IPS DF 6.9 (cell line): ENCODE results near the gene ANXA1.

Experiments used
- DNase-seq: peaks from one replicate; pipeline ENCODE4 v3.0.0-alpha.2; 2013; ENCODE audit warnings: low read depth, low spot score
- H3K27ac ChIP-seq: one replicate; pipeline ENCODE4 v1.5.1; 2013; ENCODE audit warnings: low read length, control low read depth
- H3K27me3 ChIP-seq: 2 replicates; pipeline ENCODE4 v1.6.1; 2013; ENCODE audit warnings: mild to moderate bottlenecking, low read length; ENCODE audit not compliant: control insufficient read depth, insufficient read depth
- H3K36me3 ChIP-seq: 2 replicates; pipeline ENCODE4 v1.6.1; 2013; ENCODE audit warnings: low read length; ENCODE audit not compliant: control insufficient read depth, insufficient read depth
- H3K4me1 ChIP-seq: 2 replicates; pipeline ENCODE4 v1.6.1; 2013; ENCODE audit warnings: low read length; ENCODE audit not compliant: control insufficient read depth, insufficient read depth
- H3K4me3 ChIP-seq: 2 replicates; pipeline ENCODE4 v1.5.1; 2013; ENCODE audit warnings: mild to moderate bottlenecking, low read length
- H3K9me3 ChIP-seq: 2 replicates; pipeline ENCODE4 v1.6.1; 2013; ENCODE audit warnings: low read length, inconsistent platforms; ENCODE audit not compliant: control insufficient read depth, insufficient read depth
- WGBS: extraction: QIAGEN DNeasy Blood & Tissue Kit; methylation state at CpG from one replicate; pipeline ENCODE4 v1.1.7; 2013; ENCODE audit warnings: mixed read lengths, missing lambda C conversion rate; ENCODE audit not compliant: insufficient read length, insufficient coverage; 5-methylcytosine and 5-hydroxymethylcytosine counted together

Gene ANXA1

GRCh38 chr9:73154722-73155121 lies 3.1 kb downstream of the ANXA1 start:
- no peaks in the 10 kb centered on the region for H3K36me3 ChIP-seq
- 0 out of 2 replicates have a peak, but pooled peaks cover 1% of the 10 kb centered on the region for H3K4me1 ChIP-seq
- DNase-seq = no peak
- H3K27ac ChIP-seq = no peak overlapping the region
- H3K27me3 ChIP-seq = no peaks in the 10 kb centered on the region
- no CpG with 5 or more reads among the region's 2 CpGs for WGBS
- H3K4me3 ChIP-seq = no peak overlapping the region
- H3K9me3 ChIP-seq = no peaks in the 10 kb centered on the region

- H3K27me3 ChIP-seq = no peaks in the 10 kb centered on the region
- no peaks in the 10 kb centered on the region for H3K36me3 ChIP-seq
- no CpG with 5 or more reads among the region's 3 CpGs for WGBS
- no peak overlapping the region for H3K4me3 ChIP-seq
- H3K27ac ChIP-seq = no peak overlapping the region
- H3K9me3 ChIP-seq = no peaks in the 10 kb centered on the region
- 0 out of 2 replicates have a peak, but pooled peaks cover 1% of the 10 kb centered on the region for H3K4me1 ChIP-seq
- DNase-seq = no peak
These were observed 3.7 kb downstream of the ANXA1 start for GRCh38 chr9:73155377-73155776.

- DNase-seq = no peak
- H3K9me3 ChIP-seq = no peaks in the 10 kb centered on the region
- H3K4me1 ChIP-seq = 0 out of 2 replicates have a peak, but pooled peaks cover 1% of the 10 kb centered on the region
- no peaks in the 10 kb centered on the region for H3K27me3 ChIP-seq
- no peak overlapping the region for H3K4me3 ChIP-seq
- no peaks in the 10 kb centered on the region for H3K36me3 ChIP-seq
- no peak overlapping the region for H3K27ac ChIP-seq
- WGBS = no CpG with 5 or more reads among the region's 4 CpGs
These were observed 4.6 kb downstream of the ANXA1 start for GRCh38 chr9:73155968-73156864.

GRCh38 chr9:73156865-73157187 lies 5.2 kb downstream of the ANXA1 start:
- Histone ChIP-seq H3K4me3 (no peak overlapping the region), H3K36me3 (no peaks in the 10 kb centered on the region), H3K4me1 (0 out of 2 replicates have a peak, but pooled peaks cover 1% of the 10 kb centered on the region)

GRCh38 chr9:73157811-73158210 lies 6.1 kb downstream of the ANXA1 start:
- Histone ChIP-seq H3K4me1 (0 out of 2 replicates have a peak, but pooled peaks cover 1% of the 10 kb centered on the region), H3K9me3 (no peaks in the 10 kb centered on the region), H3K4me3 (no peak overlapping the region), H3K27me3 (no peaks in the 10 kb centered on the region), H3K36me3 (no peaks in the 10 kb centered on the region), H3K27ac (no peak overlapping the region)
- no peak for DNase-seq
- WGBS = no CpG with 5 or more reads among the region's 2 CpGs

More at GRCh38 chr9:73156865-73157187, 5.2 kb downstream of the ANXA1 start:
- no peaks in the 10 kb centered on the region for H3K9me3 ChIP-seq
- no peaks in the 10 kb centered on the region for H3K27me3 ChIP-seq
- no peak overlapping the region for H3K27ac ChIP-seq
- DNase-seq = no peak

GRCh38 chr9:73158723-73159122 lies 7.1 kb downstream of the ANXA1 start:
- no peak for DNase-seq
- no peak overlapping the region for H3K4me3 ChIP-seq
- H3K4me1 ChIP-seq = 0 out of 2 replicates have a peak, but pooled peaks cover 1% of the 10 kb centered on the region
- H3K27me3 ChIP-seq = no peaks in the 10 kb centered on the region
- H3K27ac ChIP-seq = no peak overlapping the region
- WGBS = no CpG with 5 or more reads among the region's 6 CpGs
- H3K9me3 ChIP-seq = no peaks in the 10 kb centered on the region
- no peaks in the 10 kb centered on the region for H3K36me3 ChIP-seq

- no peak overlapping the region for H3K27ac ChIP-seq
- H3K27me3 ChIP-seq = no peaks in the 10 kb centered on the region
- DNase-seq = no peak
- H3K9me3 ChIP-seq = no peaks in the 10 kb centered on the region
- H3K36me3 ChIP-seq = no peaks in the 10 kb centered on the region
- H3K4me3 ChIP-seq = no peak overlapping the region
- H3K4me1 ChIP-seq = no peaks in the 10 kb centered on the region
- no CpG with 5 or more reads among the region's 5 CpGs for WGBS
These were observed 9.2 kb downstream of the ANXA1 start for GRCh38 chr9:73160868-73161267.

GRCh38 chr9:73162987-73163768 lies 11.5 kb downstream of the ANXA1 start:
- H3K27me3 ChIP-seq = no peaks in the 10 kb centered on the region
- DNase-seq = no peak
- no peak overlapping the region for H3K27ac ChIP-seq
- WGBS = no CpG with 5 or more reads among the region's 6 CpGs
- H3K4me3 ChIP-seq = no peak overlapping the region
- no peaks in the 10 kb centered on the region for H3K9me3 ChIP-seq
- H3K36me3 ChIP-seq = no peaks in the 10 kb centered on the region
- no peaks in the 10 kb centered on the region for H3K4me1 ChIP-seq

- Histone ChIP-seq H3K36me3 (no peaks in the 10 kb centered on the region), H3K27me3 (no peaks in the 10 kb centered on the region), H3K4me1 (no peaks in the 10 kb centered on the region), H3K27ac (no peak overlapping the region), H3K9me3 (no peaks in the 10 kb centered on the region), H3K4me3 (no peak overlapping the region)
- no CpG with 5 or more reads among the region's 2 CpGs for WGBS
- DNase-seq = no peak
These were observed 14.2 kb downstream of the ANXA1 start for GRCh38 chr9:73165911-73166310.

- no peak overlapping the region for H3K27ac ChIP-seq
- H3K4me3 ChIP-seq = no peak overlapping the region
- no CpG with 5 or more reads among the region's 3 CpGs for WGBS
- no peaks in the 10 kb centered on the region for H3K4me1 ChIP-seq
- H3K9me3 ChIP-seq = no peaks in the 10 kb centered on the region
- no peaks in the 10 kb centered on the region for H3K27me3 ChIP-seq
- no peaks in the 10 kb centered on the region for H3K36me3 ChIP-seq
- no peak for DNase-seq
These were observed 14.8 kb downstream of the ANXA1 start for GRCh38 chr9:73166468-73166867.
